ACC112 (cell line): ENCODE results near the gene SLC2A11.
A peak's percentile ranks its signal among the peaks of the same experiment; 100 is the strongest.
"Not testable (repeated sequence)": the region's sequence is repeated elsewhere in the genome, so short reads cannot be mapped to it uniquely, and the experiment has no call there.

ENCODE experiments used
- H2AFZ ChIP-seq: fragments of 200-600 bp; sonication (generic); one replicate; pipeline ENCODE4 v1.6.0; 2017; ENCODE audit warnings: antibody characterized with exemption, low read length; ENCODE audit not compliant: unreplicated experiment
- H3K27ac ChIP-seq: fragments of 200-600 bp; sonication (generic); 2 replicates; pipeline ENCODE4 v1.5.1; 2014; ENCODE audit warnings: low read depth, mild to moderate bottlenecking, antibody characterized with exemption, low read length, moderate library complexity
- H3K27me3 ChIP-seq: fragments of 200-600 bp; sonication (generic); 2 replicates; pipeline ENCODE4 v1.6.1; 2014; ENCODE audit warnings: mild to moderate bottlenecking, antibody characterized with exemption, low read length, moderate library complexity, mixed read lengths; ENCODE audit not compliant: insufficient read depth
- H3K36me3 ChIP-seq: fragments of 200-600 bp; sonication (generic); 2 replicates; pipeline ENCODE4 v1.6.1; 2016; ENCODE audit warnings: mild to moderate bottlenecking, antibody characterized with exemption, low read length, moderate library complexity, mixed read lengths; ENCODE audit not compliant: insufficient read depth
- H3K4me1 ChIP-seq: fragments of 200-600 bp; sonication (generic); one replicate; pipeline ENCODE4 v1.6.1; 2016; ENCODE audit warnings: low read length, mixed read lengths; ENCODE audit not compliant: insufficient read depth, unreplicated experiment, control insufficient read depth
- H3K4me3 ChIP-seq: fragments of 200-600 bp; sonication (generic); 2 replicates; pipeline ENCODE4 v1.5.1; 2014; ENCODE audit warnings: mild to moderate bottlenecking, low read depth, low read length
- H3K79me2 ChIP-seq: fragments of 200-600 bp; sonication (generic); one replicate; pipeline ENCODE4 v1.6.0; 2016; ENCODE audit warnings: low read length; ENCODE audit not compliant: control insufficient read depth, unreplicated experiment, insufficient read depth

SLC2A11 gene

GRCh38 chr22:23910496-23911190 is 53.0 kb downstream of the SLC2A11 start:
- peaks cover 8% of the 10 kb centered on the region for H3K4me1 ChIP-seq
- no peak overlapping the region for H2AFZ ChIP-seq
- H3K27ac ChIP-seq, result no peak overlapping the region
- no peak overlapping the region for H3K4me3 ChIP-seq
- H3K27me3 ChIP-seq, result no peaks in the 10 kb centered on the region
- H3K79me2 ChIP-seq, result no peaks in the 10 kb centered on the region
- no peaks in the 10 kb centered on the region for H3K36me3 ChIP-seq

- Histone ChIP-seq H3K4me3 (no peak overlapping the region), H3K4me1 (peaks cover 8% of the 10 kb centered on the region), H3K27me3 (no peaks in the 10 kb centered on the region), H3K36me3 (no peaks in the 10 kb centered on the region), H3K27ac (no peak overlapping the region), H2AFZ (no peak overlapping the region), H3K79me2 (no peaks in the 10 kb centered on the region)
Measured at GRCh38 chr22:23911318-23911980, 53.8 kb downstream of the SLC2A11 start.

GRCh38 chr22:23912293-23912903 is 54.7 kb downstream of the SLC2A11 start:
- H3K4me1 ChIP-seq, result peaks cover 8% of the 10 kb centered on the region
- H3K79me2 ChIP-seq, result no peaks in the 10 kb centered on the region
- no peaks in the 10 kb centered on the region for H3K36me3 ChIP-seq
- H2AFZ ChIP-seq, result no peak overlapping the region
- H3K27me3 ChIP-seq, result no peaks in the 10 kb centered on the region
- no peak overlapping the region for H3K27ac ChIP-seq
- no peak overlapping the region for H3K4me3 ChIP-seq

- Histone ChIP-seq H3K27me3 (no peaks in the 10 kb centered on the region), H2AFZ (peak overlapping the region; percentile 59), H3K4me1 (peaks cover 8% of the 10 kb centered on the region), H3K4me3 (peak overlapping the region; percentile 87), H3K36me3 (no peaks in the 10 kb centered on the region), H3K79me2 (no peaks in the 10 kb centered on the region), H3K27ac (peak overlapping the region; percentile 66)
Measured at GRCh38 chr22:23913306-23913660, 55.6 kb downstream of the SLC2A11 start.

GRCh38 chr22:23913661-23914353 is 56.1 kb downstream of the SLC2A11 start:
- no peaks in the 10 kb centered on the region for H3K36me3 ChIP-seq
- H3K4me3 ChIP-seq, result peak overlapping the region; percentile 87
- H3K4me1 ChIP-seq, result peaks cover 8% of the 10 kb centered on the region
- H3K27ac ChIP-seq, result peak overlapping the region; percentile 66
- no peaks in the 10 kb centered on the region for H3K79me2 ChIP-seq
- H2AFZ ChIP-seq, result peak overlapping the region; percentile 59
- no peaks in the 10 kb centered on the region for H3K27me3 ChIP-seq

DNA sequence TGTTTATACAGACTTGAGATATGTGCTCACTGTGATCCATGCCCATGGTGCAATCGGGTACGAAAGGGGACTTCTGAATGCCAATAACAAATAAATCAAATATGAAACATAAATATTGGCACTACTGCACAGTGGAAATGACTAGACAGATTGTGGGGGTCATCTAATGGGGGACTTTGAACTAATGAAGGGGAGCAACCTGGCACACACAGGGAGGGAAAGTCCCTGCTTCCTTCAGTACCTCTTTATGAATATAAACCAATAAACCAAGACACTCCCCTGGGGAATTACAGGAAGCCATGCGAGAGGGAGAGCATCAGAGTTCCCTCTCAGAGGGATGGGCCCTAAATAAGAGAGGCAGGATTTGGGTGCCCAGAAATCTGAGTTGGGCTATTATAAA is 57.6 kb downstream of the SLC2A11 start:
- Histone ChIP-seq H3K4me3 (no peak overlapping the region), H3K79me2 (no peaks in the 10 kb centered on the region), H2AFZ (no peak overlapping the region), H3K27ac (no peak overlapping the region), H3K4me1 (peaks cover 8% of the 10 kb centered on the region), H3K27me3 (no peaks in the 10 kb centered on the region), H3K36me3 (no peaks in the 10 kb centered on the region)

GRCh38 chr22:23920267-23920611 is 62.6 kb downstream of the SLC2A11 start:
- not testable (repeated sequence) for H3K79me2 ChIP-seq, H3K4me3 ChIP-seq, H3K27me3 ChIP-seq, H2AFZ ChIP-seq, H3K36me3 ChIP-seq, H3K4me1 ChIP-seq, H3K27ac ChIP-seq

GRCh38 chr22:23921586-23922201 is 64.0 kb downstream of the SLC2A11 start:
- H2AFZ ChIP-seq, H3K79me2 ChIP-seq, H3K36me3 ChIP-seq, H3K4me1 ChIP-seq, H3K27me3 ChIP-seq, H3K4me3 ChIP-seq, H3K27ac ChIP-seq: not testable (repeated sequence)

GRCh38 chr22:23922921-23923320 is 65.2 kb downstream of the SLC2A11 start:
- Histone ChIP-seq H3K36me3 (peaks cover 9% of the 10 kb centered on the region; the same call in 1 of the 2 replicates), H3K79me2 (no peaks in the 10 kb centered on the region), H3K4me1 (no peaks in the 10 kb centered on the region), H2AFZ (no peak overlapping the region), H3K27ac (no peak overlapping the region), H3K4me3 (no peak overlapping the region), H3K27me3 (no peaks in the 10 kb centered on the region)

DNA sequence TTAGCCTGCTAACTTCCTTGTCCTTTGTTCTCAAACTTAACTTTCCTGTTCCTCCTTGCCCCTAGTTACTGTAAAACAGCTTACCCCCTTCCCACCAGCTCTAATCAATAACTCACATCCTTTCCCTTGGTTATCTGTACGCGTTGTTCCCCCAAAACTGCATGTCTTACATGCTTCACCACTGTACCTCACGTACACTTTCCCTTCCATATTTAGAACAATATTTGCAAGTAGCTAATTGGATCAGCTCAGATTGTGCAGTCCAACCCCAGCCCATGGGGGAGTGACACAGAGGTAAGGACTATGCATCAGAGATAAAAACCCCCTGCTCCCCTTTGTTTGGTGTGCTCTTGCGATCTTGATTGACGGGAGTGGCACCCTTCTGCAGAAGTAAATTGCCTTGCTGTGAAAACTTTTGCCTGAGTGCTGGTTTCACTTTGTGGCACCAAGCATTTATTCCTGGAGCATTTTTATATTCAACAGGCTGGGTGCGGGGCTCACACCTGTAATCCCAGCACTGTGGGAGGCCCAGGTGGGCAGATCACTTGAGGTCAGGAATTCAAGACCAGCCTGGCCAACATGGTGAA is 67.4 kb downstream of the SLC2A11 start:
- no peaks in the 10 kb centered on the region for H3K27me3 ChIP-seq
- H2AFZ ChIP-seq, result no peak overlapping the region
- H3K36me3 ChIP-seq, result peaks cover 9% of the 10 kb centered on the region; the same call in 1 of the 2 replicates

More for the DNA sequence above, 67.4 kb downstream of the SLC2A11 start:
- Histone ChIP-seq H3K27ac (no peak overlapping the region), H3K79me2 (no peaks in the 10 kb centered on the region), H3K4me3 (no peak overlapping the region), H3K4me1 (no peaks in the 10 kb centered on the region)
